Endothelial cell of umbilical vein (primary cell): Measurements from ENCODE around the gene PLXNC1.

Experiments used
- CTCF ChIP-seq, 2 donors: IDR thresholded peaks; 1 replicate in 1 of 2; 2 replicates in 1 of 2; pipeline ENCODE4 v1.5.1; 2011; ENCODE audit warnings: low read length in 2 of 2, mild to moderate bottlenecking in 2 of 2, moderate library complexity in 2 of 2, control low read depth in 1 of 2, inconsistent platforms in 1 of 2, low read depth in 1 of 2; ENCODE audit not compliant: insufficient read depth in 1 of 2; ENCODE audit errors: extremely low read depth in 1 of 2
- EZH2 ChIP-seq: IDR thresholded peaks from 2 replicates; pipeline ENCODE4 v1.6.1; 2012; ENCODE audit warnings: borderline replicate concordance, low read depth, mild to moderate bottlenecking, moderate library complexity, low read length, inconsistent platforms; ENCODE audit not compliant: severe bottlenecking
- FOS ChIP-seq: IDR thresholded peaks from 2 replicates; pipeline ENCODE4 v1.6.1; 2011; ENCODE audit warnings: mild to moderate bottlenecking, low read length, moderate library complexity, borderline replicate concordance; ENCODE audit not compliant: insufficient read depth
- MAX ChIP-seq: IDR thresholded peaks from 2 replicates; pipeline ENCODE4 v1.6.1; 2011; ENCODE audit not compliant: insufficient read depth, insufficient read length
- POLR2A ChIP-seq: IDR thresholded peaks from 2 replicates; pipeline ENCODE4 v1.6.1; 2012; ENCODE audit warnings: low read depth, mild to moderate bottlenecking, control low read depth, low read length
- POLR2AphosphoS5 ChIP-seq: IDR thresholded peaks from 2 replicates; pipeline ENCODE4 v1.6.1; 2012; ENCODE audit warnings: low read depth, mild to moderate bottlenecking, control low read depth, low read length, moderate library complexity; ENCODE audit not compliant: insufficient read depth

- TF ChIP-seq CTCF (IDR thresholded peaks at IDR 0.05; ENCODE audit: extremely low read depth in 1 of 2, insufficient read depth in 1 of 2, low read depth in 1 of 2, low read length in 2 of 2) (no peak), POLR2A (no peak), EZH2 (no peak), MAX (no peak), POLR2AphosphoS5 (no peak), FOS (no peak)
Observed at GRCh38 chr12:94169966-94170689, 21.8 kb downstream of the PLXNC1 start.
